Measurements from ENCODE around the gene ZDHHC5. TPM values are rescaled to one million over a fixed set of nuclear protein-coding genes. Genes with fewer than 3 reads are reported as not detected.
A peak's percentile ranks its signal among the peaks of the same experiment; 100 is the strongest.
"Not testable (repeated sequence)": the region's sequence is repeated elsewhere in the genome, so short reads cannot be mapped to it uniquely, and the experiment has no call there.

ZDHHC5 gene
- total and polyA plus RNA-seq, 8 donors = 14.9 to 42.3 (median 29.2) TPM

DNA sequence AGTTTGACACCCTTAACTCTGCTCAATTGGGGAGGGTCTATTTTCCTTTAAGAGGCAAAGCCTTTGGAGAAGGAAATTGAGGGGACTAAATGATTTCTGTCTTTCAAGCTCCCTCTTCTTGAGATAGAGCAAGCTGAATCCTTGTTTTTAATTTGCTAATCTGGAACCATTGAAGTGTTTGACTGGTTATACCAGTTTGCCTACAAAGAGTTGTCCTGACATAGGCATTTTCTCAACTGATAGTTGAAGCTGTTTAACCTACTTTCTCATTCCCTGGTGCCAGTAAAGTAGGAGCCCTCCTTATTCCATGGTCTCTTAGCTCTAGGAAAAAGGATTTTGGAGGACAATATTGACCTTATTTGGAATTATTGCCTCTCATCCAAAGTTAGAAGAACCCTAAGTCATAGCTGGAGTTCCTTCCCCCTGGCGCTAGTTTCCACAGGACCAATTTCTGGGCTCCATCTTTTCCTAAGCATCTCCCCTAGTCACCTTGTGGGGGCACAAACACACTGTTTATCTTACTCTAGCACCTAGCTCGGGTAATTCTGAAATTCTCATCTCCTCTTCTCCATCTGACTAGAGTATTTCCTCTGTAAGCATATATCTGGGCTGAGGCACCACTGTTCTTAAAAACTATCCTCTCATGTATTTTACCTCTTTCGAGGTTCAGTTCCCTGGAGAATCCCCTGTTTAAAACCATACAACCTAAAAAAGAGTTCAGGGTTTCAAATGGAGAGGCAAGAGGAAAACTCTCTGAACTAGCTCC, 7.4 kb downstream of the ZDHHC5 start:
- H3K36me3 ChIP-seq = no peaks in the 10 kb centered on the region
- TF ChIP-seq, protein P1, sequence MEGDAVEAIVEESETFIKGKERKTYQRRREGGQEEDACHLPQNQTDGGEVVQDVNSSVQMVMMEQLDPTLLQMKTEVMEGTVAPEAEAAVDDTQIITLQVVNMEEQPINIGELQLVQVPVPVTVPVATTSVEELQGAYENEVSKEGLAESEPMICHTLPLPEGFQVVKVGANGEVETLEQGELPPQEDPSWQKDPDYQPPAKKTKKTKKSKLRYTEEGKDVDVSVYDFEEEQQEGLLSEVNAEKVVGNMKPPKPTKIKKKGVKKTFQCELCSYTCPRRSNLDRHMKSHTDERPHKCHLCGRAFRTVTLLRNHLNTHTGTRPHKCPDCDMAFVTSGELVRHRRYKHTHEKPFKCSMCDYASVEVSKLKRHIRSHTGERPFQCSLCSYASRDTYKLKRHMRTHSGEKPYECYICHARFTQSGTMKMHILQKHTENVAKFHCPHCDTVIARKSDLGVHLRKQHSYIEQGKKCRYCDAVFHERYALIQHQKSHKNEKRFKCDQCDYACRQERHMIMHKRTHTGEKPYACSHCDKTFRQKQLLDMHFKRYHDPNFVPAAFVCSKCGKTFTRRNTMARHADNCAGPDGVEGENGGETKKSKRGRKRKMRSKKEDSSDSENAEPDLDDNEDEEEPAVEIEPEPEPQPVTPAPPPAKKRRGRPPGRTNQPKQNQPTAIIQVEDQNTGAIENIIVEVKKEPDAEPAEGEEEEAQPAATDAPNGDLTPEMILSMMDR (IDR thresholded peaks at IDR 0.05) = no peak
- H3K4me3 ChIP-seq = no peak overlapping the region
- no peak for DNase-seq
- H3K9me3 ChIP-seq = no peaks in the 10 kb centered on the region
- no peak for FAIRE-seq
- ATAC-seq = peak in 3 of 4 donors; percentile 41 to 56 (median 42)
- no peaks in the 10 kb centered on the region for H3K27me3 ChIP-seq
- peaks cover 4 to 32% (median 10%) of the 10 kb centered on the region in 3 donors for H3K4me1 ChIP-seq
- H3K27ac ChIP-seq = no peak overlapping the region
- 78 to 85% methylated on average over 3 of the region's 3 CpGs for WGBS, 2 donors
- intact Hi-C loops (cut with DNase I) = no loop called here

DNA sequence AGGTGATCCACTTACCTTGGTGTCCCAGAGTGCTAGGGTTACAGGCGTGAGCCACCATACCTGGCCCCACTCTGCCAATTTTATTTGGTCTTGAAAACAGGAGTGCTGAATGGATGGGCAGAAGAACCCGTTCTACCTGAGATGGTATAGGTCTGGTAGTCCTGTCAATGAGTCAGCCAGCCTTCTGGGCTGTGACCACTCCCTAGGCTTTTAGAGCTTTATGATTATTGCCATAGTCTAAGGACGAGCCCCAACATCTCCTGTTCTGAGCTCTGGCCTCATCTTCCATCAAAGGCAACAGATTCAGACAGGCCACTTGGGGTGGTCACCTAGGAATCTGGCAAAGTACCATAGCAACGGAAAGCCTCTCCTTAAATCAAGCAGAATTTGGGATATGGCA, 11.5 kb downstream of the ZDHHC5 start:
- no peak overlapping the region for H3K27ac ChIP-seq
- WGBS, 2 donors = 68 to 71% methylated on average over 4 of the region's 4 CpGs
- peak in 3 of 4 donors; percentile 9 to 30 (median 28) for ATAC-seq
- H3K36me3 ChIP-seq = peaks cover 0 to 16% (median under 1%) of the 10 kb centered on the region in 3 donors
- TF ChIP-seq, protein P1 (IDR thresholded peaks at IDR 0.05) = no peak
- H3K4me1 ChIP-seq = peaks cover 9 to 29% (median 10%) of the 10 kb centered on the region in 3 donors
- intact Hi-C loops (cut with DNase I) = no loop called here
- no peaks in the 10 kb centered on the region for H3K9me3 ChIP-seq
- no peak for DNase-seq
- H3K4me3 ChIP-seq = no peak overlapping the region
- no peak for FAIRE-seq
- H3K27me3 ChIP-seq = no peaks in the 10 kb centered on the region

DNA sequence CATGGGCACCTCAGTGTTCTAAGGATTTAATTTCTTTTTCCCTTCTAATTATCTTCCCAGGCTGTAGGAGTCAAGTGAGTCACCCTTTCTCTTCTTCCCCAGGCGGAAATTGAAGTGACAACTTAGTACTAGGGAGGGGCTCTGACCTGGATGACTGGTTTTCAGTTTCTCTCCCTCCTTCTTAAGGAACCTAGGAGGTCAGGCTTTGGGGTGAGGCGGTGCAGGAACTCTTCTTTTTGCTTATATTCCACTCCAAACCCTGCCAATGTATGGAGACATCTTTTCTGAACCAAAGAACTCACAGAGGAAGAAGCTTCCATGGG, 12.6 kb downstream of the ZDHHC5 start:
- Histone ChIP-seq H3K4me1 (peaks cover 3 to 18% (median 5%) of the 10 kb centered on the region in 3 donors), H3K4me3 (no peak overlapping the region), H3K27ac (no peak overlapping the region), H3K9me3 (no peaks in the 10 kb centered on the region), H3K27me3 (no peaks in the 10 kb centered on the region), H3K36me3 (peaks cover 0 to 16% (median 2%) of the 10 kb centered on the region in 3 donors)
- intact Hi-C loops (cut with DNase I) = no loop called here
- FAIRE-seq (no peak), ATAC-seq (peak in 1 of 4 donors; percentile 58), DNase-seq (no peak)
- 78 to 93% methylated on average over 2 of the region's 2 CpGs for WGBS, 2 donors
- TF ChIP-seq, protein P1 (IDR thresholded peaks at IDR 0.05) = no peak

DNA sequence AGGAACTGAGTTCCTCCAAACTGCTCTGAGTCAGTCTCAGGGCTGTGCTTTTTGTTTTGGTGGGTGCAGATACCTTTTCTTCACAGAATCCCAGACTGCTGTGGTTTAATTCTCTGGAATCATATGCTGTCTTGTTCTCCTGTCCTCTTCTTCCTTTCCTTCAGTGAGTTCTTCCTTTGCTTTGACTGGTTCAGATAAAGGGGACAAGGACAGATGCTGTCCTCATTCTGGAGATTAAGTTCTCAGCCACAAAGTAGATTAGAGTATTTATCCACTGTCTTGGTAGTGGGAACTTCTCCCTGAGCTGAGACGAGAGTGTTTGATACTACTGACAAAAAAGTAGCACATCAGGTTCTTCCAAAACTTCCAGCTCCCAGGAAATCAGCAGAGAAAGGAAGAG, 13.3 kb downstream of the ZDHHC5 start:
- FAIRE-seq = no peak
- no peak overlapping the region for H3K27ac ChIP-seq
- peaks cover 0 to 11% (median 5%) of the 10 kb centered on the region in 3 donors for H3K4me1 ChIP-seq

DNA sequence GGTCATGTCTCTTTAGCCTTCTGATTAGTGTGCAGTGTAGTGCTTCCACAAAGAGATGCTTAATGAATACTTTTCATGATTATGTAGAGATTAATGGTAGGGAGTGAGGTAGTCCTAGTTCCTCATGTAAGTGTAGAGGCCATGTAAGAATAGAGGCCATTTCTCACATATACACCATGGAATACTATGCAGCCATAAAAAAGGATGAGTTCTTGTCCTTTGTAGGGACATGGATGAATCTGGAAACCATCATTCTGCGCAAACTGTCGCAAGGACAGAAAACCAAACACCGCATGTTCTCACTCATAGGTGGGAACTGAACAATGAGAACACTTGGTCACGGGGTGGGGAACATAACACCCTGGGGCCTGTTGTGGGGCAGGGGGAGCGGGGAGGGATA, 22.6 kb downstream of the ZDHHC5 start:
- not testable (repeated sequence) for FAIRE-seq, DNase-seq
- peaks cover 0 to 71% (median 47%) of the 10 kb centered on the region in 3 donors for H3K36me3 ChIP-seq

More for the DNA sequence above, 13.3 kb downstream of the ZDHHC5 start:
- Histone ChIP-seq H3K9me3 (no peaks in the 10 kb centered on the region), H3K27me3 (no peaks in the 10 kb centered on the region), H3K4me3 (no peak overlapping the region), H3K36me3 (peaks cover 0 to 16% (median 2%) of the 10 kb centered on the region in 3 donors)
- no peak for DNase-seq
- 35 to 37% methylated on average over 1 of the region's 1 CpG for WGBS, 2 donors
- intact Hi-C loops (cut with DNase I) = no loop called here
- no peak for ATAC-seq
- TF ChIP-seq, protein P1 (IDR thresholded peaks at IDR 0.05) = no peak

More for the DNA sequence above, 22.6 kb downstream of the ZDHHC5 start:
- ATAC-seq; H3K27ac ChIP-seq; H3K27me3 ChIP-seq; H3K9me3 ChIP-seq; H3K4me3 ChIP-seq; H3K4me1 ChIP-seq; intact Hi-C loops (cut with DNase I): not testable (repeated sequence)
- 98 to 100% methylated on average over 5 of the region's 5 CpGs for WGBS, 2 donors
